GM21360 (cell line): Measurements from ENCODE around the gene NT5C1A.

Experiments
- ATAC-seq: cut with Tn5 transposase; IDR thresholded peaks from one replicate; pipeline ENCODE4 v1.9.1; 2021; ENCODE audit warnings: mild to moderate bottlenecking, moderate library complexity; ENCODE audit not compliant: unreplicated experiment

NT5C1A gene

GRCh38 chr1:39671793-39672550 is at the start of gene NT5C1A:
Gene NT5C1A (minus strand): TSS chr1:39672107. CDS start chr1:39672038, 69 bp downstream.
- no peak for ATAC-seq

- no peak for ATAC-seq
These were observed 49.8 kb upstream of the NT5C1A start for GRCh38 chr1:39721664-39722063.

DNA sequence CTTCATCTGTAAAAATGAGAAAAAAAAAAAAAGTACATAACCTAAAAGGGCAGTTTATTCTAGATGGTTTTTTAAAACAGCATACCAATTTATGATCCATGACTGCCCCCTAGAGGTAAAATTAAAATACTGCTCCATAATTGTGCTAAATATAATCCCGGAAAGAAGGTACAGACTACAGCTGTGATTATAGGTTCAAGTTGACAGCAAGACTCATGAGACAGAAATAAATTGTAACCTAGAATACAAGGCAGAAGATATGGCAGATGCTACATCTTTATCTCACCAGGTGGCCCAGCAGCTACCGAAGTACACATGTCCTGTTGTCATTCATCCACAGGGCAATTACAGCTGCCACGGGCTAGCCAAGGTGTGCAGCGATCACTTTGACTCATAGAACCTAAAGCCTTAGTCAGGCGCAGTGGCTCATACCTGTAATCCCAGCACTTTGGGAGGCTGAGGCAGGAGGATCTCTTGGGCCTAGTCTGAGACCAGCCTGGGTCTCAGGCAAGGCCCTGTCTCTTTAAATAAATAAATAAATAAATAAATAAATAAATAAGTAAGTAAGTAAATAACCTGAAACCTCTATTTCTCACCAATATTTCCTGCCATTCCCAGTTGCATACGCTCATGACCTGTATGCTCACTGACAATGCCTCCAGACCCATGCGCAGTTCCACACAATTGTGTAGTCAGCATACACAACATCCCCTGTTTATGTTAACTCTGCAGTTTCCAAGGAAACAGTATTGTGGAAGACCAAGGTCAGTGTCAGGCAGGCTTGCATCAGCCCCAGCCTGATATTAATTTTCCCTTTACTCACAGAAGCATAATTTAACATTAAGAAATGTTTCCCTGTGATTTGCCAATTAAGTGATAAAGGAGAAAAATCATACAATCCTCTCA is 48.4 kb upstream of the NT5C1A start:
- ATAC-seq, result no peak

DNA sequence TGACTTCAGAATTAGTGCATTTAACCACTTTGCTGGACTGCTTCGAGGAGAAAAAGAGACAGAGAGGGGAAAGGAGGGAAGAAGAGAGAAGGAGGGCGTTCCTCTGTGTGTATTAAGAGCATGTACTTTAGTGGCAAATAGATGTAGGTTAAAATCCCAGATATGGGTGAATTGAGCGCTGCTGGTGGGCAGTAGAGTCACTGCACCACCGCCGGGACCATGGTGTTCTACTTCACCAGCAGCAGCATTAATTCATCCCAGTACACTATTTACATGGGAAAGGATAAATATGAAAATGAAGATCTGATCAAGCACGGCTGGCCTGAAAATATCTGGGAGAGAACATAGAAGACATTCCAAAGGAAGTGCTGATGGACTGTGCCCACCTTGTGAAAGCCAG is 45.9 kb upstream of the NT5C1A start:
- no peak for ATAC-seq

- ATAC-seq, result no peak
These were observed 41.6 kb upstream of the NT5C1A start for GRCh38 chr1:39713557-39713956.

DNA sequence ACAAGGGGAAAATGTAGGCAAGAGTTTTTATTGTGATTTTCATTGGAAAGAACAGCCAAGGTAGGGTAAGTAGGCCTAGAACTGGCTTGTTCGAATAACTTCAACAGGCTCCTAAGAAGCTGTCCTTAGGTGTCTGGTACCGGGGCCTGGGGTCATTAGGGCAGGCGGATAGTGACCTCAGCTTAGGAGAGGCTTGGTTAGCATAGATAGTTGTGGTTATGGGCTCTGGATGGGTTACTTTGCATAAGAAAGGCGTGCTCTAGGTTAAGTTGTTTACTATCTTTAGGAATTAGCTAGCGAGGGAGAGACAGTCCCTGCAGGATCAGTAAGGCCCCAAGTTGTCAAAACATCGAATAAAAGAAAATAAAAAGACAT is 40.0 kb upstream of the NT5C1A start:
- ATAC-seq, result no peak

GRCh38 chr1:39711104-39711965 is 39.4 kb upstream of the NT5C1A start:
- ATAC-seq, result no peak

DNA sequence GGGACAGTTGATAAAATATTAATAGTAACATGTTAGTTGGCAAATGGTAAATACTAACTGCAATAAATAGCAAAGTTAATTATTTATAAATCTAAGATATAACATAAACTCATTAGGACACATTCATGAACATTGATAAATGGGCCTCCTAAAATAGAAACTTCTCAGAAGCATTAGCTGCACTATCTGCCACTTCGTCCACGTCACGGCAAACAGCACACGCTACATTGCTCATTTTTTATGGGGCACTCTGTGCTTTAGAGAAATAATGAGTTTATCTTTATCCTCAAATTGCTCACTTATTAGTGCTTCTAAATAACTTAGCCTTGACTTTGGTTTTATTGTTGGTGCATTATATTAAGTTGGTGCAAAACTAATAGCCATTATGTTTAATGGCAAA is 35.6 kb upstream of the NT5C1A start:
- ATAC-seq, result no peak

DNA sequence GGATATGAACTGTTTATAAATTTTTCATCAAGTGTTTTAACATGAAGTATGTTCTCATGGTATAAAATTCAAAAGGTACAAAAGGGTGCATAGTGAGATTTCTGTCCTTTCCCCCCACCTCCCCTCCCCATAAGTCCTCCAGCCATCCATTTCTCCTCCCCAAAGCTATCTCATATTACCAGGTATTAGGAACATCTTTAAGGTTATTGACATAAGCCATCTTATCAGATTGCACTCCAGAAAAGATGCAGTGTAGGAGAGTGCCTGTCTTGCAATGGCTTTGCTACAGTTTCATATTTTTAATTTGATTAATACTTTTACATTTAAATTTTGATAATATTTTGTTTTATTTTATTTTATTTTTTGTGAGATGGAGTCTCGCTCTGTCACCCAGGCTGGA is 32.9 kb upstream of the NT5C1A start:
- ATAC-seq, result no peak

DNA sequence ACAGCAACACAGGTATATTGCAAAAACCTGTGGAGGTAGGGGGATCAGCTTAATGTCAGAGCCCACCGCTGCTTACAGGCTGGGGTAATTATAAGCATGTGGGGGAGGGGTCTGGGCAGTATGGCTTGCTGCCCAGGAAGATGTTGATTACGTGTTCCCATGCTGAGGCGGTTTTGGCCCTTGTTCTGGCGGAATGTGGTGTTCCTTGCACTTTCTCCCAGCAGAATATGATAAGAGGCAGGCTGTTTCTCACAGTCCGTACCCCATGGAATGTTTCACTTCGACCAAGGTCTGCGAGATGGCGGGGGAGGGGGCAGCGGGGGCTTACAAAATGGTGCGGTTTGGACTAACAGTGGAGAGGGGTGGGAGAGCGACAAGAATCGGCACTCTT is 29.1 kb upstream of the NT5C1A start:
- ATAC-seq, result no peak

- no peak for ATAC-seq
These were observed 28.4 kb upstream of the NT5C1A start for GRCh38 chr1:39700348-39700747.

GRCh38 chr1:39699419-39699818 is 27.5 kb upstream of the NT5C1A start:
- ATAC-seq, result no peak

DNA sequence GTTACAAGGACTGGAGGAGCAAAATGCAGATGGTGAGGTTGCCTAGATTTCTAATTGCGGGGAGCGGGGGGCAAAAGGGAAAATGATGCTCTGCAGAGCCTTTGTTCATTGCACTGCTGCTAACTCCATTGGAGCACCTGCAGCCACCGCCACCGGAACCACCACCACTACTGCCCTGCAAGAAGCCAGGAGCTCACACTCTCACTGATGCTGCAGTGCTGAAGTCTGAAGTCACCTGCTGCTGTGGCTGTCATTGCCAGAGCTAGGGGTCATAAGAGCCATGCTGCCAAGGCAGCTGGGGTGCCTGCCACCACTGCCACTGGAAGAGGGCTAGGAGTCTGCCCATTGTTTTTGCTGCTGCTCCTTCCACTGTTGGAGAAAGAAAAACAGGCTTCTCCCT is 26.7 kb upstream of the NT5C1A start:
- no peak for ATAC-seq

DNA sequence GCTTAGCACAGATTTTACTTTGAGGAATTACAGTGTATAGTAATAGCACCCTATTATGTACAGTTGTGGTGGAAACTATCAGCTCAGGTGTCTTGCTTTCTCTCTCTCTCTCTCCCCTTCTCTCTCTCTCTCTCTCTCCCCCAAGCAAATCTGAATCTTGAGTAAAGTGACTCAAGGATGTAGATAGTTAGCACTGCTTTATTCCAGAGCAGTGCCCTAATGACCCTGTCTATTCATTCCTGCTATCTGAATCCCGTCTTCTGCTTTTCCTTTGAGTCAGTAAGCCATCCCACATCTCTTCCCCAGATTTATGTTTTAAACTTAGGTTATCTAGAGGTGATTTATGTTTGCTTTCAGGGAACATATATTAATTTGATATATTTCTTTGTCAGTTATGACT is 24.5 kb upstream of the NT5C1A start:
- ATAC-seq, result no peak

DNA sequence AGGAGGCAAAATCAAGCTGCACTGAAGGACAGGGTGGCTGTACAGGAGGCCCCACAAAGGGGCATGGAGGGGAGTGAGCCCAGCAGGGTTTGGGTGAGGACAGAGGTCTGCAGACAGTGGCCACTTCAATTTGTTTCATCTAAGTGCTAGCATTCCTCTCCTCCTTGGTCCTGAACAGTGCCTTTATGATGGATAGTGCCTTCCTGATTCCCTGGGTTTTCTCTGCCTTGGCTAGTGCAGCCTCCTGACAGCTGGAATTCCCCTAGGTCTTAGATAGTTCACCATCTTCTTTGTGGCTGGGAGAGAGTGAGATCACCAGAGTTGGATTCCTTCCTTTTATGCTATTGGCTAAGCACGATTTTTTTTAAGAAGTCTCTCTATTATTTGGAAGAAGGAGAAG is 23.1 kb upstream of the NT5C1A start:
- no peak for ATAC-seq

- ATAC-seq, result no peak
These were observed 22.1 kb upstream of the NT5C1A start for GRCh38 chr1:39694026-39694425.

- no peak for ATAC-seq
These were observed 20.5 kb upstream of the NT5C1A start for GRCh38 chr1:39692152-39693074.

DNA sequence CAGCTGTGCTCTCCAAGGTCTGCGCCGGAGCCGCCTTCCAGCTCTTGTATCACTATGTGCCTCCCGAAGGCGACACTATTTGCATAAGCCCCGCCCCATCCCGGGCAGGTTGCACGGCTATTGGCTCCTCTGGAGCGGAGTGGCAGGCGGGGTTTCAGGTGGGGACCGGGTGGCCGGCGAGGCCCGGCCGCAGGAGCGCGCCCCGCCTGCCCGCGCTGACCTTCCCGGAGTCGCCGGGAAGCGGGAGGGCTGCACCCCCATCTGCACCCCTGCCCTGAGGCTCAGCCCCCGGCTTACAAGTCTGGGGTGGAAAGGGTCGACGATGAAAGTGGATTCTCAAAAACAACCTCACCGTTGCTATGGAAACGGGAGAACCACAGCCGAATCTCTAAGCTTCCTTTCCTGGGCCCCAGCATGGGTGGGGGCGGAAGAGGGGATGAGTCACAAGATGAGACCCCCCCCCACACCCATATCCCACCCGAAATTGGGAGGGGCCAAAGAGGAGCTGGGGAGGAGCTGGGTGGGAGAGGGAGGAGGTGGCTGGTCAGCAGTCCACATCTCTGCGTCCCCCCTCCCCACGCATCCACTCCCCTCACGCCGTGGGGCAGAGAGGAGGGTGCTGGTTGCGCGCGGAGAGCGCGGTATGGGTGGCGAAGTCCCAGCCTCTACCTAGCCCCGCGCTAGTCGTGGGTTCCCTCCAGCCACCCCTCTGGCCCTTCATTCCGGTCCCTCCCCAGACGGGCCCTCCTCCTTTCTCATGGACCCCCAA is 19.7 kb upstream of the NT5C1A start, which contains the start of gene HPCAL4:
HPCAL4 (minus strand) TSS at position 51 of the 769 bp plus-strand sequence. CDS start 6,830 bp downstream, outside the sequence.
- ATAC-seq, result peak; percentile 69

- ATAC-seq, result peak; percentile 10
These were observed 19.0 kb upstream of the NT5C1A start for GRCh38 chr1:39690794-39691382.
